ENCODE data around the gene FGF22.
"Not testable (repeated sequence)": the region's sequence is repeated elsewhere in the genome, so short reads cannot be mapped to it uniquely, and the experiment has no call there.

Gene FGF22

DNA sequence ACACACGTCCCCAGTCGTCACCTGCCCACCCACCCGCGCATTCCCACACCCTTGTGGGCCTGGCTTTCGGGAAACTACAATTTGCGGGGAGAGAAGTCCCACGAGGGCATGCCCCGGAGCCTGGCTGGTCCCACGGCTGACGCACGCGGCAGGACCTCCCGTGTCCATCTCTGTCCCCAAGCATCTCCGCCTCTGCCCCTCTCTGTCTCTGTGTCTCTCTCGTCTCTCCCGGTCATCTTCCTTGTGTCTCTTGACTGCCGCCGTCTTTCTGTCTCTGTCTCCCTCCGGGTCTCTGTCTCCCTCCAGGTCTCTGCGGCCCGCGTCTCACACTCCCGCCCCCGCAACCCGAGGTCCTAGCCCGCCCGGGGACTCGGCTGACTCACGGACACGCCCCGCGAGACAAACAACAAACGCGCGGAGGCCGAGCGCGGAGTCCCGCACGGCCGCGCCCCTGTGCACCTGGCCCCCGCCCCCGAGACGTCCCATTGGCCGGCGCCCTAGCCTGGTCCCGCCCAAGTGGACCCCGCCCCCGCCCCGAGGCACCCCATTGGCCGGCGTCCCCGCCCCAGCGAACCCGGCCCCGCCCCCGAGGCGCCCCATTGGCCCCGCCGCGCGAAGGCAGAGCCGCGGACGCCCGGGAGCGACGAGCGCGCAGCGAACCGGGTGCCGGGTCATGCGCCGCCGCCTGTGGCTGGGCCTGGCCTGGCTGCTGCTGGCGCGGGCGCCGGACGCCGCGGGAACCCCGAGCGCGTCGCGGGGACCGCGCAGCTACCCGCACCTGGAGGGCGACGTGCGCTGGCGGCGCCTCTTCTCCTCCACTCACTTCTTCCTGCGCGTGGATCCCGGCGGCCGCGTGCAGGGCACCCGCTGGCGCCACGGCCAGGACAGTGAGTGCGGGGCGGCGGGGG is at the start of gene FGF22:
FGF22 (plus strand) TSS at position 627 of the 908 bp plus-strand sequence; CDS start at position 674, 47 bp downstream.
- DNase-seq = peak; percentile 95

DNA sequence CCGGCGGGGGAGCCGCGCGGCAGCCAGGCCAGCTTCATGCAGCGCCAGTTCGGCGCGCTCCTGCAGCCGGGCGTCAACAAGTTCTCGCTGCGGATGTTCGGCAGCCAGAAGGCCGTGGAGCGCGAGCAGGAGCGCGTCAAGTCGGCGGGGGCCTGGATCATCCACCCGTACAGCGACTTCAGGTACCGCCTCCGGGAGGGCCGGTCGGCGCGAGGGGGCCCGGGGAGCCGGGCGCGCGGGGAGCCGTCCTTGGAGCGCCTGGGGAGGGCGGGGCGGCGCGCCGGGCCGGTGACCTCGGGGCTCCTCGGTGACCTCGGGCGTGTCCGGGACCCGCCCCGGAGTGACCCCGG is 49.3 kb upstream of the FGF22 start:
- peak; percentile 68 for DNase-seq

DNA sequence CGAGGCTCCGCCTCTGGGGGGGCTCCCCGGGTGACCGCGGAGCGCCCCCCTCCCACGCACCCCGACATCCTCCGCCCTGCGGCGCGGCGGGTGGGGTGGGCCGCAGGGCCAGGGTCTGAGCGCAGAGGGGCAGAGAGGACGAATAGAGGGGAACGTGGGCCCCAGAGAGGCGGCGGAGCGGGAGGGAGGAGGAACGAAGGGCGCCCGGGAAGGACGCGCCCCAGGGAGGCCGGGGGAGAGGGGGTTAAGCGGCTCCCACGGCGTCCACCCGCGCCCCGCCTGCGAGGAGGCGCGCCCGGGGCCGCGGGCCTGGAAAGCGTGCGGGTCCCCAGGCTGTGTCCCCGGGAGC is 49.0 kb upstream of the FGF22 start:
- peak; percentile 29 for DNase-seq

DNA sequence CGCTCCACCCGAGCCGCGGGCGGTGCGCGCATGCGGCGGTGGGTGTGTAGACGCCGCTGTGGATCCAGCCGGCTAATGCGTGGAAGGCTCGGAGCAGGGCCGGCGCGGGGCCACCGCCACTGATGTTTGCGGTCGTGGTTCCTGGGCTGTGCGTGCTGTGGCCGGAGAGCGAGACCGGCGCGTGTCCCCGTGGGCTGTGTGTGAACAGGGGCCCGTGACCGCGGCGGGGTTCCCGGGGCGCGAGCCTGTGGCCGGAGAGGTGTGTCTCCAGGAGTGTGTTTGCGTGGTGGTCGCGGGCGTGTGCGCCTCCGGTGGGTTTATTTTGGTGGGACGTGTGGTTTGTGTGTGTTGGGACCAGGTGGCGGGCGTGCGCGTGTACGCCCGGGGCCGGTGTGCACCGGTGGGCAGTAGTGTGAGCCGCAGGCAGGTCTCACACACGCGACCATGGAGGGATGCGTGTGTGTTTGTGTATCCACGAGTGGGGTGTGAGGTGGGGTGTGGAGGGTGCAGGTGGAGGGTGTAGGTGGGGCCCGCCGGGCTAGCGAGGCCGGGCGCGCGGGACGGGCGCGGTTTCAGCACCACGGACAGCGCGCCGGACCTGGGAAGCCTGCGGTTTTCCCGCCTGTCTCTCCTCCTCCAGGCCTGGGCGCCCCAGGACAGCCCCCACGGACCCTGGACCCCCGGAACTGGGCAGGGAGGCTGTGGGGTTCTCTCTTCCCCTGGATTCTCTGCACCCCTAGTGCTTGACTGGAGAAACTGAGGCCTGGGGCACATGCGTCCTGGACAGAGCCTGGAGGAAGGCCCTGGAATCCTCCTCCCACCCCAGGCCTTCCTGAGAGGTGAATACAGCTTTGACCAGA is 48.4 kb upstream of the FGF22 start:
- DNase-seq = no peak

DNA sequence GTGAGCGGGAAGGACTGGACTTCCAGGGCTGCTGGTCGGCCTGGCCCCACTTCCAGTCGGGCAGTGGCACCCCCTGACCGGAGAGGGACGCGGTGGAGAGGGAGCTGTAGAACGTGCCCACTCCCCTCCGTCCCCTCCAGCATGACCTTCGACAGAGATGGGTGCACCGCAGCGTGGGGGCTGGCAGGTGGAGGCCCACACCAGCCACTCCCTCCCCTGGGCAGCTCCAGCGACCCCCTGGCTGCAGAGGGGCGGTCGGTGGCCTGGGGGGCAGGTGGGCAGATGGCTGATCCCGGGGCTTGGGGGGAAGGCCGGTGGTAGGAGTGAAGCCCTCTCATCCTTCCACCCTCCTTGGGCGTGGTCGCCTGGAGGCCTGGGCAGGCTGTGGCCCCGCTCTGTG is 47.6 kb upstream of the FGF22 start:
- no peak for DNase-seq

DNA sequence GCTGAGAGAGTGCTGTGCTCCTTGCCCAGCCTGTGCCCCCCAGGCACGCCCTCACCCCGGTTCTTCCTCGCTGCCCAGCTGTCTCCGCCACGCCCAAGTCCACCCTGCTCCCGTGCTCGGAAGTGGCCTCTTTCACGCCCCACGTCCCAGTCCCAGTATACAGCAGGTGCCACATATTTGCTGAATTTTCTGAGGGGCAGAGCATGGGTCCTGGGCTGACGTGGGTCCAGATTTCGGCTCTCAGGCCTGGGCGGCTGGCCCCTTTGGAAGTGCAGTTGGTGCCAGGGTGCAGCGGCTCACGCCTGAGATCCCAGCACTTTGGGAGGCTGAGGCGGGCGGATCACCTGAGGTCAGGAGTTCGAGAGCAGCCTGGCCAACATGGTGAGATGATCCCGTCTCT is 46.6 kb upstream of the FGF22 start:
- no peak for DNase-seq

DNA sequence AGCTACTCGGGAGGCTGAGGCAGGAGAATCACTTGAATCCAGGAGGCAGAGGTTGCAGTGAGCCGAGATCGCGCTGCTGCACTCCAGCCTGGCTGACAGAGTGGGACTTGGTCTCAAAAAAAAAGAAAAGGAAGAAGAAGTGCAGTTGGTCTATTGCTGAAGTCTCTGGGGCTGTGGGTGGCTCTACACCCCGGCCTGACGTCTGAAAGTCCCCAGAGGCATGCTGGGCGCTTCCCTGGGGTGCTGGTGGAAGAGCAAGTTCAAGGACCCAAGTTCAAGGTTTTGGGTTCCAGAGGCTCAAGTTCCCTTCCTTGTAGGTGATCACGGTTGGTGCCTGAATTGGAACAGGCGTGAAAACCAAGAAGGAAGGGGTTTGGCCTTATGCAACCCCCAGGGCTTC is 46.2 kb upstream of the FGF22 start:
- no peak for DNase-seq

DNA sequence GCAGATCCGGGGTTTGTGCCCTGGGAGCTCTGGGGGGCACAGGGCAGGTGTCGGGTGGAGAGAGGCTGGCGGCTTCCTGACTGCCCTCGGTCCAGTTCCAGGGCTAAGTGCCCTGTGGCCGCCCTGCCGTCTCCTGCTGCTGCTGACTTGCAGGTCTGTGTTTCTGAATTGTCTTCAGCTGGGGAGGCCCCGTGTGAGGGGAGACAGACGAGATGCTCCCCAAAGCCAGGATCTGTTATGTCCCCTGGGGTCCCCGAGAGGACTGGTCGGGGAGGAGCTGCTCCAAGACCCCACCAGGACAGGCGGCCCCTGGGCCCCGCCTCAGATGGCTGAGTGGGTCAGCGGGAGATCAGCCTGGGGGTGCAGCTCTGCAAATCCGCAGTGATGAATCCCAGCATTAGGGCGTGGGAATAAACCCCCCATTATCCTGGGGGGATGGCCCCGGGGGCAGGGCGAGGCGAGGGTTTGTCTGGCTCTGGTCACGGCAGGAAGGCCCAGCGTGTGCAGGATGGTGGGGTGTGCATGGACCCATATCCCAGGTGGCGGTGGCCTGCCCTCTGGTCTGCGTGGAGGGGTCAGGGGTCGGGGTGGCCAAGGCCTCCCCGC is 45.3 kb upstream of the FGF22 start:
- no peak for DNase-seq

DNA sequence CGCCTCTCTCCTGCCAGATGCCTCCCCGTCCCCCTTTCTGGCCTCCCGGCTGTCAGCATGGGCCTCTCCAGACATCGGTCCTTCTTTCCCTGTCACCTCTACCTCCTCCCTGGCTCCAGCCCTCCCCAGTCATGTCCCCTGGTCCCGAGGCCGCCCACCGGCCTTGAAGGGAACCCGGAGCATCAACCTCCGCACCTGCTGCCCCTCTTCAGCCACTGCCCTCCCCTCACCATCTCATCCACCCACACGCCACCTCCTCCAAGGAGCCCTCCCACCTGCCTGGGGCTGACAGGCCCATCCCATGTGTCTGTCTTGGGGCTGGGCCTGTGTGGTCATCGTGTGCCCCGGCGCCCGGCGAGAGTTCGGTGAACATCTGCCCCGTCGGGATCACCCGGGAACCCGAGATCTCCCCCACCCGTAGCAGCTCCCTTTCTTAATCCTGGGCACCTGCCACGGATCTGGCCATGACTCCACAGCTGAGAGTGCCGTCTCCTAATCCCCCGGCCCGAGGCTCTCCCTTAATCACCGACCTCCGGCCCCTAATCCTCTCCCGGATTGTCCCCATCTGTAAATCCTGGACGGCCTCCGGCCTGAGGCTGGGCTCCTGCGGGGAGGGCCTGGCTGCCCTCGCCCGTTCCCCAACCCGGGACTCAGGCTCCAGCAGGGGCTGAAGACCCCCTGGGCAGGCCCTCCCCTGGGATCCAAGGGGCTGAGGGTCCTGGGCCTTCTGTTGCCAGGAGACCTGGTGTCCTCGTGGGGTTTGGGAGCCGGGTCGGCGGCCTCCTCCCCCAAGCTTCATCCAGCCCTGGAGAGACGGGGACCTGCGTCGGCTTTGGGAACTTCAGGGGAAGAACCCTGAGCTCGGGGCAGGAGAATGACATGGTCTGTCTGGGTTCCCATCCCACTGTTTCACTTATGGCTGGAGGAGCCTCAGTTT is 44.1 kb upstream of the FGF22 start:
- no peak for DNase-seq

DNA sequence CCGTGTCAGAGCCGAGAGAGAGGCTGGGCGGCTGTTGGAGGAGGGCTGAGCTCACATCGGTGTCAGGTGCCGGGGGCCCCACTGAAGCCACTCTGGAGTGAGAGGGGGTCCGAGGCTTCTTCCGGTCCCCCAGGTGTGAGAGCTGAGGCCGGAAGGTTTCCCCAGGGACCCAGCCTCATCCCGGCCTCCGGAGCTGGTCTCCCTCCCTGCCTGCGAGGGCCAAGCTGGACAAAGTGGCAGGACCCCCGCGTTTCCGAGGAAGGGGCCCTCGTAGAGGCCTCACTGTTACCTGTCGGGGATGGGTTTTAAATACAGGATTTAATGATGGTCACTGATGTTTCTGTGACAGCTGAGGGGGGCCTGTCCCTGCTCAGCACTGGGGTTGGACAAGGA is 43.4 kb upstream of the FGF22 start:
- DNase-seq = no peak

DNA sequence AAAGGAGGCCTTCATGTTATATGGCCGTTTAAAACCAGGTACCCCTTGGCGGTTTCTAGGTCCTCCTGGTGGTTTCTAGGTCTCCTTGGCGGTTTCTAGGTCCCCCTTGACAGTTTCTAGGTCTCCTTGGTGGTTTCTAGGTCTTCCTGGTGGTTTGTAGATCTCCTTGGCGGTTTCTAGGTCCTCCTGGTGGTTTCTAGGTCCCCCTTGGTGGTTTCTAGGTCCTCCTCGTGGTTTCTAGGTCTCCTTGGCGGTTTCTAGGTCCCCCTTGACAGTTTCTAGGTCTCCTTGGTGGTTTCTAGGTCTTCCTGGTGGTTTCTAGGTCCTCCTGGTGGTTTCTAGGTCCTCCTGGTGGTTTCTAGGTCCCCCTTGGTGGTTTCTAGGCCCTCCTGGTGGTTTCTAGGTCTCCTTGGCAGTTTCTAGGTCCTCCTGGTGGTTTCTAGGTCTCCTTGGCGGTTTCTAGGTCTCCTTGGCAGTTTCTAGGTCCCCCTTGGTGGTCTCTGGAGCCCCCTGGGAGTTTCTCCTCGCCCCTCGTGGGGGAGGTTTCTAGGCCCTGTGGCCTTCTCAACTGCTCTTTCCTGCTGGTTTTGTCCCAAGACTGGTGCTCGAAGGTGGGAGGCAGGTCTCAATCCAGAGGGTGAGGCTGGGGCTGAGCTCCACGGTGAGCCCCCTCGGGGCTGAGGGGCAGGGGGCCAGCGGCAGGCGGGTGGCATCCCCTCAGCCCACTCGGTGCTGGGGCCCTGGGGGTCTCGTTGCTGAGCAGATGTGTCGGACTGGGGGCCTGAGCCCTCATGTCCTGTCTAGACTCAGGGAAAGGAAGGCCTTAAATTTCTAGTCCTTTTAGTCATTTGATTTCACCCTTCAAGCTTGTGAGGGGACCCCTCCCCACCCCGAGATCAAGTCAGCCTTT is 42.0 kb upstream of the FGF22 start:
- DNase-seq = no peak

DNA sequence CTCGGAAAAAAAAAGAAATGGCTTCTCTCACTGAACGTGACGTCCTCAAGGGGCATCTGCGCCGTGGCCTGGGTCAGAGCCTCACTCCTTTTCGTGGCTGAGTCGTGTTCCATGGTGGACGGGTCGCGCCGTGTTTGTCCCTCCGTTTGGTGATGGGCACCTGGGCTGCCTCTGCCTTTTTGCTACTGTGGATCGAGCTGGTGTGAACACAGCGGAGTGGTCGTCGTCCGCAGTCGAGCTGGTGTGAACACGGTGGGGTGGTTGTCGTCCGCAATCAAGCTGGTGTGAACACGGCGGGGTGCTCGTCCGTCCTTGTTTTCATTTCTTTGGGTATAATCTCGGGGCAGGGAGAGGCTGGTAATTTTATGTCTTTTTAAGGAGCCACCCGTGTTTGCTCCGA is 38.4 kb upstream of the FGF22 start:
- DNase-seq = no peak

DNA sequence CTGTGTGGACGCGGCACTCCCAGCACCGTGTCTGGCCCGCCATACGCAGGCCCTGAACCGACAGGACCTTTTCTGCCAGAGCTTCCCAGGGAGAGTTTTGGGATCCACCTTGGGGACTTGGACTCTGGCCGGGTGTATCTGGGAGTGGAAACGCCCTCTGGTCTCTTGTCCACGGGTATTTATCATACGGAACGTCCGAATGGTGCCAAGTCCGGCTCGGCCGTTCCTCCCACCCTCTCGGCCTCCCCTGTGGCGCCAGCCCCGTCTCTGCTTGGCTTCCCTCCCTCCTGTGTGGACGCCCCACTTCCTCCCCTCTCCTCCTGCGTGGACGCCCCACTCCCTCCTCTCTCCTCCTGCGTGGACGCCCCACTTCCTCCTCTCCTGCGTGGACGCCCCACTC is 37.9 kb upstream of the FGF22 start:
- no peak for DNase-seq

DNA sequence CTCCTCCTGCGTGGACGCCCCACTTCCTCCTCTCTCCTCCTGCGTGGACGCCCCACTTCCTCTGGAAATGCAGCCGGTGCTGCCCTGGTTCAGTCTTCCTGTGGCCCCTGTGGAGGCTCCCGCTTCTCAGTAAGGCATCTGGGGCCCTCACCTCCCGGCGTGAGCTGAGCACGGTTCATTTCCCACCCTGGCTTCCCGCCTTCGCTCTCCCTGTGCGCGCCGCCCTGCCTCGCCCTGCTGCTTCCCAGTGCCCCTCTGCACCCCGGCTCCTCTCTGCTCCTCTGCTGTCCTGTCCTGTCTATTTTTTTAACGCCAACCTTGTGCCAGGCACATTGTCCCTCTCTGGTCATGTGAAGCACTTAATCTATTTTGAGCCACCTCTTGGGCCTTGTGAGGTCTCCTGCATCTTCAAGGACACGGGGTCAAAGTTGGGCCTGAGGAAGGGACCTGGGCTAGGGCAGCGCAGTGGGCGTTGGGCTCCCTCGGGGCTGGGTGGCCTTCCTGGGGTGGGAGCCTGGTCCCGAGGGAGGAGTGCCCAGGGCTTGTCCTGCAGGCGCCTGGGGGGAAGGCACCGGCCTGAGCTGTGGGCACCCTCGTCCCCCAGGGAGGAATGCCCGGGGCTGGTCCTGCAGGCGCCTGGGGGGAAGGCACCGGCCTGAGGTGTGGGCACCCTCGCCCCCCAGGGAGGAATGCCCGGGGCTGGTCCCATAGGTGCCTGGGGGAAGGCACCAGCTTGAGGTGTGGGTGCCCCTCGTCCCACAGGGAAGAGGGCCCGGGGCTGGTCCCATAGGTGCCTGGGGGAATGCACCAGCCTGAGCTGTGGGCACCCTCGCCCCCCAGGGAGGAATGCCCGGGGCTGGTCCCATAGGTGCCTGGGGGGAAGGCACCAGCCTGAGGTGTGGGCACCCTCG is 37.0 kb upstream of the FGF22 start:
- no peak for DNase-seq

DNA sequence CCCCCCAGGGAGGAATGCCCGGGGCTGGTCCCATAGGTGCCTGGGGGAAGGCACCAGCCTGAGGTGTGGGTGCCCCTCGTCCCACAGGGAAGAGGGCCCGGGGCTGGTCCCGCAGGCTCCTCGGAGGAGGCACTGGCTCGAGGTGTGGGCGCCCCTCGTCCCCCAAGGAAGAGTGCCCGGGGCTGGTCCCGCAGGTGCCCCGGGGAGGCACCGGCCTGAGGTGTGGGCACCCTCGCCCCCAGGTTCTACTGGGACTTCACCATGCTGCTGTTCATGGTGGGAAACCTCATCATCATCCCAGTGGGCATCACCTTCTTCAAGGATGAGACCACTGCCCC is 36.4 kb upstream of the FGF22 start:
- DNase-seq = not testable (repeated sequence)

DNA sequence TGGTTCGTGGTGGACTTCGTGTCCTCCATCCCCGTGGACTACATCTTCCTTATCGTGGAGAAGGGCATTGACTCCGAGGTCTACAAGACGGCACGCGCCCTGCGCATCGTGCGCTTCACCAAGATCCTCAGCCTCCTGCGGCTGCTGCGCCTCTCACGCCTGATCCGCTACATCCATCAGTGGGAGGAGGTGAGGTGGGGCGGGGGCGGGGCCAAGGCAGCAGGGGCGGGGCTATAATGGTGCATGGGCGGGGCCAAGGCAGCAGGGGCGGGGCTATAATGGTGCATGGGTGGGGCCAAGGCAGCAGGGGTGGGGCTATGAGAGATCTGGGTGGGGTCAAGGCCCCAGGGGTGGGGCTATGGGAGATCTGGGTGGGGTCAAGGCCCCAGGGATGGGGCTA is 35.9 kb upstream of the FGF22 start:
- not testable (repeated sequence) for DNase-seq

DNA sequence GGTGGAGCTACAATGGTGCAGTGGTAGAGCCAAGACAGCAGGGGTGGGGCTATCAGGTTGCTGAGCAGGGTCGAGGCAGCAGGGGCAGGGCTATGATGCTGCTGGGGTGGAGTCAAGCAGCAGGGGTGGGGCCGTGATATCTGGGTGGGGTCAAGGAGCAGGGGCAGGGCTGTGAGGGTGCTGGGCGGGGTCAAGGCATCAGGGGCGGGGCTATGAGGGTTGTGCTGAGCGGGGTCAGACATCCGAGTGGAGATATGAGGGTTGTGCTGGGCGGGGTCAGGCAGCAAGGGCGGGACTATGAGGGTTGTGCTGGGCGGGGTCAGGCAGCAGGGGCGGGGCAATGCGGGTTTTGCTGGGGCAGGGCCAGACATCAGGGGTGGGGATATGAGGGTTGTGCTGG is 35.3 kb upstream of the FGF22 start:
- peak; percentile 54 for DNase-seq

DNA sequence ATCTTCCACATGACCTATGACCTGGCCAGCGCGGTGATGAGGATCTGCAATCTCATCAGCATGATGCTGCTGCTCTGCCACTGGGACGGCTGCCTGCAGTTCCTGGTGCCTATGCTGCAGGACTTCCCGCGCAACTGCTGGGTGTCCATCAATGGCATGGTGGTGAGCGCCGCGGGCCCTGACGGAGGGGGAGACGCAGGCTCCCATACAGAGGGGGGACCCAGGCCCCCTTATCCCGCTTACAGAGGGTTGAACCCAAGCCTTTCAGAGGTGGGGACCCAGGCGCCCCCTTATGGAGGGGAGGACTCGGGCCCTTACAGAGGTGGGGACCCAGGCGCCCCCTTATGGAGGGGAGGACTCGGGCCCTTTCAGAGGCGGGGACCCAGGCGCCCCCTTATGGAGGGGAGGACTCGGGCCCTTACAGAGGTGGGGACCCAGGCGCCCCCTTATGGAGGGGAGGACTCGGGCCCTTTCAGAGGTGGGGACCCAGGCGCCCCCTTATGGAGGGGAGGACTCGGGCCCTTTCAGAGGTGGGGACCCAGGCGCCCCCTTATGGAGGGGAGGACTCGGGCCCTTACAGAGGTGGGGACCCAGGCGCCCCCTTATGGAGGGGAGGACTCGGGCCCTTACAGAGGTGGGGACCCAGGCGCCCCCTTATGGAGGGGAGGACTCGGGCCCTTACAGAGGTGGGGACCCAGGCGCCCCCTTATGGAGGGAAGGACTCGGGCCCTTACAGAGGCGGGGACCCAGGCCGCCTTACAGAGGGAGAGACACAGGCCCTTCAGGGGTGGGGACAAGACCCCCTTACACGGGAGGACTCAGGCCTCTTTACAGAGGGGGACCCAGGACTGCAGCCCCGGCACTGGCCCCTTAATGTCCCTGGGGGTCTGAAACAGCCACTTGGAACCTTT is 34.4 kb upstream of the FGF22 start:
- DNase-seq = peak; percentile 32
